Fibroblast of skin of abdomen (primary cell): ENCODE measurements around the gene ASB8. TPM values are rescaled to one million over a fixed set of nuclear protein-coding genes. Genes with fewer than 3 reads are reported as not detected.

Experiments used
- DNase-seq: peaks from one replicate; pipeline ENCODE4 v3.0.0-alpha.2; 2013
- polyA plus RNA-seq, 2 experiments: library from polyadenylated mRNA; unstranded; fragments of 120-200 nt; gene quantifications; one replicate each; pipeline ENCODE4 v1.2.1, GENCODE V29; 2013; ENCODE audit not compliant: insufficient read length in 2 of 2

Gene ASB8, protein sequence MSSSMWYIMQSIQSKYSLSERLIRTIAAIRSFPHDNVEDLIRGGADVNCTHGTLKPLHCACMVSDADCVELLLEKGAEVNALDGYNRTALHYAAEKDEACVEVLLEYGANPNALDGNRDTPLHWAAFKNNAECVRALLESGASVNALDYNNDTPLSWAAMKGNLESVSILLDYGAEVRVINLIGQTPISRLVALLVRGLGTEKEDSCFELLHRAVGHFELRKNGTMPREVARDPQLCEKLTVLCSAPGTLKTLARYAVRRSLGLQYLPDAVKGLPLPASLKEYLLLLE
- polyA plus RNA-seq (2013, experiment 1 of 2; ENCODE audit: insufficient read length), result 21.6 TPM
- 22.0 TPM for polyA plus RNA-seq (2013, experiment 2 of 2; ENCODE audit: insufficient read length)

DNA sequence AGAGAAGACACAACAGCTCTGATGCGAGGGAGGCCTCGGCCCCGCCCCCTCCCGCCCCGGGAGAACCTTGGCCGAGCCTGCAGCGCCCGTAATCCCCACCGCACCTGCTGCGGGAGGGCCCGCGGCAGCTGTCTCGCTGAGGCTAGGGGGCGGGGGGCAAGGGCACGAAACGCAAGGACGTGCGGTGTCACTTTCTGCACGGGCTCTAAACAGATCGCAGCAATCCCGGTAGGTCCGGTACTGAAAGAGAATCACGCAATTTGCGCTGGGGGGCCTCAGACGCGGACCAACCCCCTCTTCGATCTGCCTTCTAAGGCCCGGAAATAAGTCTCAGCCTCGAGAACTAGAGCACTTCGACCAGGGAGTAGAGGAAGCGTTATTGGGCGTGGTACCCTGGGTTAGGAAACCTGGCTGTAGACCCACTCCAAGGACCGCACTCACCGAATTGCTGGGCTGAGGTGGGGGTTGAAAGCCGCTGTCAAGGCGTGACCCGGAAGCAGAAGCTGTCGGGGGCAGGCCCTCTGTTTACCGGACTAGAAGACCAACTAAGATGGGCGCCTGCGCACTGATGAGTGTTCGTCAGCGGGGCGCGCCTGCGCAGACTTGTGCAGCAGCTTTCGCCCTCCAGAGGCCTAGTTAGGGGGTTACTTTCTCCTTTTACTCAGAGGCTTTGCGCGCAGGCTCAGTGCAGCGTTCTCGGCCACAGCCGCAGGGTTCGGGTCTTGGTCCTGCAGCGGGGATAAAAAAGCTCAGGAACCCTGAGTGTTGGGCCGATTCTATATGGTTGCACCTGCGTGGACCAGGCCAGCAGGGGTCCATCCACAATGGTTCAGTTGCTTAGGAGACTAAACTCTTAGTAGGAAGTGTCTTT lies at the start of gene ASB8:
ASB8 (minus strand) TSS at position 498 of the 871 bp plus-strand sequence. CDS start 4,019 bp downstream, outside the sequence.
- DNase-seq, result peak; percentile 97

DNA sequence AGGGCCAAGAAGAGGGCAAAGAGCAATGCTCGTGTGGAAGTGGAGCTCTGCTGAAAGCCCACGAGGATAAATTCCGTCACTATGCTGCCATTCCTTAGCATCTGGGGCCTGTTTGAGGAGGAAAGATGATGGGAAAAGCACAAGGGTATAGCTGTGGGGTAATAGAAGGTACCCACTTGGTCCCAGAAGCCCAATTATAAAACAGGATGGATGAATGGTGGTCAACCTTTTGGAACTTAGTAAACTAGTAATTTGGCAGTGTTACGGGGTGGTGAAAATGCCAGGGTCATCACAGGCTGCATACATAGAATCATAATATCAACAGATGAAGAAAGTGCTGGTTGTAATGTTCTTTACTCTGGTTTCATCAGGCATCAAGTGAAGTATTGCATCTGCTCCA lies 45.9 kb upstream of the ASB8 start, which contains the start of gene OR10AD1:
OR10AD1 (minus strand) TSS at position 101 of the 400 bp plus-strand sequence; CDS start at position 101, 0 bp downstream.
- no peak for DNase-seq

DNA sequence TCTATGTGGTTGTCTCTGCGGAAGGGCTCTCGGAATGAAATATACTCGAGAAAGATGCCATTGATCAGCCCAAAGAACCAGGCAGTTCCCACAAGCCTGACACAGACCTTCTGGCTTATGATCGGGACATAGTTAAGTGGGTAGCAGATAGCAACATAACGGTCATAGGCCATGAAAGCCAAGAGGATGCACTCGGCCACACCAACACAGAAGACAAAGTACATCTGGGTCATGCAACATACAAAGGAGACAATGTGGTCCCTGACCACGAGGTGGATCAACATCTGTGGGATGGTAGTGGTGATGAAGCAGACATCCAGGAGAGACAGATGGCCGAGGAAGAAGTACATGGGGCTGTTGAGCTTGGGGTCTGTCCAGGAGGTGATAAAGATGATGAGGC lies 45.5 kb upstream of the ASB8 start:
- no peak for DNase-seq

DNA sequence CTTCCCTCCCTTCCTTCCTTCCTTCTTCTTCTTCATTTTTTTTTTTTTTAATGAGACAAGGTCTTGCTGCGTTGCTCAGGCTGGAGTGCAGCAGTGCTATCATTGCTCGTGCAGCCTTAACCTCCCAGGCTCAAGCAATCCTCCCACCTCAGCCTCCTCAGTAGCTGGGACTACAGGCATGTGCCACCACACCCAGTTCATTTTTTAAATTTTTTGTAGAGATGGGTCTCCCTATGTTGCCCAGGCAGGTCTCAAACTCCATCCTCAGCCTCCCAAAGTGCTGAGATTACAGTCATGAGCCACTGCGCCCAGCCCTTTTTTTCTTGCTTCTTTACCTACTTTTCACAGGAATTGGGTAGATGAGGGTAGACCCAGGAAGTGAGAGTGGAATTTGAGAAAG lies 44.2 kb upstream of the ASB8 start:
- DNase-seq, result no peak

DNA sequence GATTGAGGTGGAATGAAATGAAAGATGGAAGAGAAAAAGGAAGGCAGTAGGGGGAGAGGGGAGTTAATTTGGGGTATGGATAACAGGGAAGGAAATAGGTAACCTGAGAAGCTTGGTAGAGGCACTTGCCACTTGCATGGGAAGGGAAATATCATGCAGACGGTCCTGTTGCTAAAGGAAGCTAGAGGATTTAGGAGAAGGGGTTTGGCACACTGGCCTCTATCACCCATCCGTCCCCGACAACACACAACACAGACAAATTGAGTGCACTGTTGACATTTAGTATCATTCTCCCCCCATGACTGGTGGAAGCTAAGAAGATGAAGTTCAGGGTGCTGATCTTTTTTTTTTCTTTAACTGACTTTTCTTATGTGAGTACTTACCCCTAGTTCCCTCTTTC lies 43.8 kb upstream of the ASB8 start:
- no peak for DNase-seq

DNA sequence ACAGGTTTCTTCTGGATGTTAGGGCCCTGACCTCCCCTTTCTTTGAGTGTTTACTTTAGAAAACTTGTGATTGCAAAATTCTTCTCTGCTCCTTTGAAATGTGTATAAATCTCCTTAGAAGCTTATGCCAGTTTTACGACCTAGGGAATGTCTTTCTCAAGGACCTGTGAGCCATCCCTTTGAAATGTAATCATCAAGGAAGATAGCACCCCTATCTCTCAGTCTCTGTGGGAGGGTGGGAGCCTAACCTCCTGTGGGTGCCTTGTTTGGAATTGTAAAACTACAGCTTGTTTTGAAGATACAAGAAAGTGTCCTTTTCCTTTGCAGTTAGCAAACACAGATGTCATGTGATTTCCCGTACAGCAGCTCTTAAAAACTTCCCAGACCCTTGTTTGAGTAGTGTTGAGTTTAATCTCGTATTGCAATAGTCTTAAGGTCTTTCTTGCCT lies 42.5 kb upstream of the ASB8 start:
- no peak for DNase-seq

DNA sequence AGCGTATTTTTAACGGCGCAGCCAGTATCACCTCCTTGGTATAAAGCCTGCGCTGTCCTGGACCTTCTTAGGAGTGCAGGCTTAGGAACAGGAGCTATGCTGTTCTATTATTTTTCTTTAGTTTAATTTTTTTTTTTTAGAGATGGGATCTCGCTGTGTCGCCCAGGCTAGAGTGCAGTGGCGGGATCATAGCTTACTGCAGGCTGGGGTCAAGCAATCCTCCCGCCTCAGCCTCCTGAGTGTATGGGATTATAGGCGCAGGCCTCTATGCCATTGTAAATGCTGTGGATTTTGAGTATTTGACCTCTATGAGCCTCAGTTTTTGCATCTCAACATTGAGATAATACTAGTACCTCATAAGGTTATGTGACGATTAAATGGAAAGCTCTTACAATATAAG lies 41.7 kb upstream of the ASB8 start:
- no peak for DNase-seq

DNA sequence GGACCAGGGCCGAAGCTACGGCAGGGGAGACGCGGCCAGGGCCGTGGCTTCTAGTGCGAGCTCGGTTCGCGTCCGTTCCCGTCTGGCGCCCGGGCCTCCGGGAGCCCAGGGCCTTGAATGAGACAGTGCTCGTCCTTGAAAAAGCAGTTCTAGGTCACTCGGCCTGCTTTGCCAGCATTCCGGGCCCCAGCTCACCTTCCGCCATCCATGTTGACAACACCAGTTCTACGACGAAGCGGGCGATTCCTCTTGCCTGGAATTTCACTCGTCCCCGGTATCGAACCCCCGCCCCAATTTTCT lies 41.3 kb upstream of the ASB8 start:
- no peak for DNase-seq

DNA sequence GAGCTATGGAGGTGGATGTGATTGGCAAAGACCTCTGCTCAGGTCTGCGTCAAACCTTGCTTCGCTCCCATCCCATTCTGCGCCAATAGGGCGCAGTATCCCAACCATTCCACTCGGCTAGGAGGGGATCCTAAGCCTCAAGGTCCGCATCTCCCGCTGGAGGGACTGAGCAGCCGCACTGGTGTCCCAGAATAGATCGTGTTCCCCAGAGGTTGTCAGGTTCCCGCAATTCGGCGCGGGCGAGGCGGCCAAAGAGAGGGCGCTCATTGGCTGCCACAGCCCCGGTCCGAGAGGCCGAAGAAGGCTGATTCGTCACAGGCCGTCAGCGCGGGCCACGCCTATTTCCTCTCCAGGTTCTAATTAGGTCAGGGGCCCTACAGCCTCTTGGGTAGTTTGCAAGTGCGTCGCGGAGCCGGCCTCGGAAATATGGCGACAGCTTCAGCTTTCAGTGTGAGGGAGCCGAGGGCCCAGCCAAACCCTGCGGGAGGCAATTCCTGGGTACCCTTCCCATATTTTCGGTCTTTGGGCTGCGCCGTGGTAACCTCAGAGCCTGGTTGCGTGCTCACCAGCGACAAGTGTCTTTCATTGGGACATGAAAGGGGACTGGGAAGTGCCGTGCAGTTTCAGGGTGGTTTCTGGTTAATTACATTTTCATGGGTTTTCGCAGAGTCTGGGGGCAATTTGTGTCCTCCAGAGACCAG lies 40.8 kb upstream of the ASB8 start:
- peak; percentile 94 for DNase-seq

DNA sequence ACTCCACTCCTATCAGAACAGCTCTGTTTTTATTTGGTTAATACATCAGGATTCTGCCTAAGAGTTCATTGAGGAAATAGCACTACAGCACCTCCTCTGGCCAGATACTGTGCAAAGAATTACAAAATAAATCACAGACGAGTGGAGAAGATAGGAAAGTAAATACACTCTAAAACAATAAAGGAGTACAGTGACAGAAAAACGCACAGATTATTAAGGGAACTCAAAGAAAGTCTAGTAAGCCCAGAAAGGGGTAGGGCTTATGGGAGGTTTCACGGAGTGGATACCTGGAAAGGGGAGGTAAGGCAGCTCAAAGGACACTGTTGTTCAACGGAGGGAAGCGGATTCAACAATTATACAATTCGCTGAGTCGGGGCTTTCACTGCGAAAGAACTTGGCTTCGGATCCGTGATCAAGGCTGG lies 40.2 kb upstream of the ASB8 start:
- peak; percentile 30 for DNase-seq

DNA sequence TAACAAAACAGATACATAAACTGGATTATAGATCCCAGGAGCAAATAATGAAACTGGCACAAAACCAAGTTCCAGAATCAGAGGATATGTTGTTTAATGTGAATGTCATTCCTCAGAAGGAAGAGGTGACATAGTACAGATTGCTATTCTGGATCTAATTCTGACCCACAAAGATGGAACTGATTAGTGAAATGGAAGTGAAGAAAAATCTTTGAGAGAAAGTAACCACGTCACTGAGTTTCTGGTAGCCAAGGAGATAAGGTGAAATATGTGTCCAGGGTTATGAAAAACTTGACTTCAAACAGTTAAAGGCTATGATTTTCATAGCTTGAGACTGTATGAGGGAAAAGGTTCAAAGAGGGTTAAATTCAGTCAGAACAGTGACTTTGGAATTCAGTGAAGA lies 37.5 kb upstream of the ASB8 start:
- peak; percentile 67 for DNase-seq

DNA sequence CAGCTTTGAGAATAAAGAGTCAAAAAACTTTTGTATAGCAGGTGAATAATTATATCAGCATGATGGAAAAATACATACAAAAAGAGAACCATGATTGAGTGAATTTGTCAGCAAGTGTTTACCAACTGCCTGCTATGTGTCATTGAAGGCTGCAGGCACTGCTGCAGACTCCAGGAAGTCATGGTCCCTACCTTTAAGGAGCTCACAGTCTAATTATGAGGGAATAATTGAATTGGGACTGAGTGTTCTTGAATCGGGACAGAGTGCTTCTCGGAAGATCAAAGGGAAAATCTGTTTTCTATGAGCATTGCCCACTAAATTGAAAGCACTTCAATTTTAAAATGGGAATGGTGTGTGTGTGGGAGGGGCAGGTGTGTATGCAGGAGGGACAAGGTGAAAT lies 36.3 kb upstream of the ASB8 start:
- DNase-seq, result no peak

DNA sequence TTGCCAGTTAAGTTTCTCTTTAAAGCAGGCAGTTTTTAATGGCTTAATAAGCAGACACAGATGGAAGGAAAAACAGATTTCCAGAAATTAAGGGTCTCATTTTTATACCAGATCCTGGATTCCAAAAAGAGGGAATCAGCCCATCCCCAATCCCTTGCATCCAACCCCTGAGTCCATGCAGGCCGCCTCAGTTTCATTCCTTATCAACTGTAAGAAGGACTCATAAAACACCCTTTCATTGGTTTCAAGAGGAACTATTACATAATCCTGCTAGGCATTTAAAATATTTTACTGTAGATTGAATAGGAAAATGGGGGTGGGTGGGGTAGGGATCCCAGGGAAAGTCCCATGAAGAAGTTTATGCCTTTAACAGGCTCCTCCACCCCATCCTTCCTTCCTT lies 35.5 kb upstream of the ASB8 start:
- DNase-seq, result no peak

DNA sequence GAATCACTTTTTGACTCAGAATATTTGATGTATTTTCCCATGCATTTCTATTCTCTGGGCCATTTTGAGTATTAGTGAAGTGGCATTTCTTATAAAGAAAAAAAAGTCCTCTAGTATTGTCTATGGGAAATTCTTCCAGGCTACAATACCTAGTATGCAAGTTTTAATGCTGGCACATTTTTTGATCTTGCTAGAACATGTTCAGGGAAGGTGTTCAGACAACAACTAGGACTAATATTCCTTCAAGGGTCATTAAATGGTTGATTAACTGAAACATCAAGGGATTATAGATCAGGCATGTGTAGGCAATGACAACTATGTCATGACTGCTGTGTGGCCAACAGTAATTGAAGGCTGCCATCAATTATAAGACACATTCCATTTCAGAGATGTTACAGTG lies 33.8 kb upstream of the ASB8 start:
- no peak for DNase-seq

DNA sequence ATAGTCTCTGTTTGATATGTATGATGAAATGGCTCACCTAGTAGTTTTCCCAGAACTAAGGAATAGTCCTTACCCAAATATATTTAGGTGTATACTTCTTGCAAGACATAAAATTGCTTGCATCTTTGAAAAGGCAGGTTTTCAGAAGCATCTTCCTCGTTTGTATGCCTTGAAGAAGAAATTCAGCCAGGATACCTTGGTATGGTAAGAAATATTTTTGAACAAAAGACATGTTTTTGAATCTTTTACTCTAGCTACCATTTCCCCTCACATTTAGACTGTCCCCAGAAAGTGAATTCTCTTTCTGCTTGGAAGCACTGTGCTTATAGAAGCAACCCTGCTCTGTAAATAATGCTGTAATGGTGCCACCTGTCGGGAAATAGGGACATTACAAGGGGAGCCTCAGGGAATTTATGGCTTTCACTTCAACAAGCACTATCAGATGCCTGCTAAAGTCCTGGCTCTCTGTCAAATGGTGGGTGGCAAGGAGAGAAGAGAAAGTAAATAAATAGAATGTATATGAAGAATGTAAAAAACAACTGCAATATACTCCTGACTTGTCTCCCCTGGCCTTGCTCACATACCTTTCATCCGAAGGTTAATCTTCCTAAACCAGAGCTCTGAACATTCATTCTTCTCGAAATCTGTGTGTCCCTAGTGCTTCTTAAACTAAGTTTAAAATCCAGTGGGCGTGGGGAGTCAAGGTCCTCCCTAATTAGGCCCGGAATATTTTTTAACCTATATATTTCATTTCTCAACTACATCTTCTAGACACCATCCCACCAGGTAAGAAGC lies 32.2 kb upstream of the ASB8 start:
- peak; percentile 66 for DNase-seq

DNA sequence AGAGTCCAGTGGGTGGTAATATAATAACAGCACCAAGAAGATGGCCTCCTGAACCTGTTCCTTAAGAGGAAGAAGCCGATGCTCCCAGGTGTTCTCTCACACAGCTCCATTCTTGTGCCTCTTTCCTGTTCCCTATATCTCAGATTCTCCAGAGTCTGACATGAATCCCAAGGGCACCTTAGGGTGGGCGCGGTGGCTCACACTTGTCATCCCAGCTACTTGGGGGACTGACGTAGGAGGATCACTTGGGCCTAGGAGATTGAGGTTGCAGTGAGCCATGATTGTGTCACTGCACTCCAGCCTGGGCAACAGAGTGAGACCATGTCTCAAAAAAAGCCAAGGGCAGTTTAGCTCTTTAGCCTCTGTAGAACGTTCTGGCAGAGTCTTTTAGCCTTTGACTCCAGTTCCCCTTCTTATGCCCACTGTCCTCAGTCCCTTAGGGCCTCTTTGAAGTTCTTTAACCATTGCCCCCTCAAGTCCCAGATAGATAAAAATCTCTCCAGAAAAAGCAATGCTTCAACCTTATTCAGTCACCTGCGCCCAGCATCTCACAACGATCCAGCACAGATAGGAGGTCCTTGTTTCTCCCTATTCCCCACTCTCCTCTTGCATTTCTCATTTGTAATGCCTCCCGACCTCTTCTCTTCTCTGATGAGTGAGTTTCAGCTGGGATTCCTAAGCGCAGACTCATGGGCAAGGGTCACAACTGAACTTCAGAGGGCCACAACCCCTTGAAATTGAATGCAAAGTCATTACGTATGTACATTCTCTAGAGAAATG lies 30.8 kb upstream of the ASB8 start:
- no peak for DNase-seq

DNA sequence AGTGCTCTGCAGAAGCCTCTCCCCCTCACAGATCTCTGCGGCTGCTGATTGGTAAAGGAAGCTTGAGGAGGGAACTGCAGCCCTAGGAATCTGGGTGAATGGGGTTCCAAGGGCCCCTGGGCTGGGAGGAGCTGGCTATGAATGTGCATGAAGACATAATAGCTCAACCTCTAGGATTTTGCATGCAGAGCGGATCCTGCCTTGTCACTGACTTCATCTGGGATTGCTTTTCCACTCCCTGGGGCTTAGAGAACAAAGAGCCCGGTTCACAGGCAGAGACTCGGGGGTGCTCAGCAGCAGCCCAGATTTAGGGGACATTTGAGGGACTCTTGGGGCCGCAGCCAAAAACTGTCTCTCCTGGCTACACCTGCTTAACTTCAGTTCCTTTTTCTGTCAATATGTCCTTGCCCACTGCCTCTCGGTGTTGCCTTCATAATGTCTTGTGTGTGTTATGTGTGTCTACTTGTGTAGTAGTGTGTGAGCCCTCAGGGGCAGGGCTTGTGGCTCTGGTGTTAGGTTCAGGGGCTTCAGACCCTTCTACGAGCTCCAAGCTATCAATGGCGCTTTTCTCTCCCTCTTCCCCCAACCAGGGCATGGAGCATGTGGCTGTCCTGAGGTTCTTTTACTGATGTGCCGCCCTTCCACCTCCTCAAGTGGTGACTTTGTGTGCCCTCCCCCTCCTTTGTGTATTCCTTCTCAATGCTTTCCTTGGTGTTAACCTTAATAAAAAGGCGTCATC lies 28.0 kb upstream of the ASB8 start:
- peak; percentile 31 for DNase-seq

DNA sequence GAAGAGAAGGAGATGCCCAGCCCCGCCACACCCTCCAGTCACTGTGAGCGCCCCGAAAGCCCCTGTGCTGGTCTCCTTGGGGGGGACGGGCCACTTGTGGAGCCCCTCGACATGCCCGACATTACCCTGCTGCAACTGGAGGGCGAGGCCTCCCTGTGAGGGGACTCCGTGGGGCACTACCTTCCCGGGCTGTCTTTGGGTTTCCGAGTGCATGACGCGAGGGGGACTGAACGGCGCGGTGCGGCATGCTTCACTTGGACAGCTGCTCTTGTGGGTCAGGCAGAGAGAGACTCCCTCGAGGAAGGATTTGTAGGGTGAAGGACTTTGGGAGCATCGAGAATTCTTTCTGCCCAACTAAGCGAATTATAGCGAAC lies 27.2 kb upstream of the ASB8 start:
- DNase-seq, result no peak

DNA sequence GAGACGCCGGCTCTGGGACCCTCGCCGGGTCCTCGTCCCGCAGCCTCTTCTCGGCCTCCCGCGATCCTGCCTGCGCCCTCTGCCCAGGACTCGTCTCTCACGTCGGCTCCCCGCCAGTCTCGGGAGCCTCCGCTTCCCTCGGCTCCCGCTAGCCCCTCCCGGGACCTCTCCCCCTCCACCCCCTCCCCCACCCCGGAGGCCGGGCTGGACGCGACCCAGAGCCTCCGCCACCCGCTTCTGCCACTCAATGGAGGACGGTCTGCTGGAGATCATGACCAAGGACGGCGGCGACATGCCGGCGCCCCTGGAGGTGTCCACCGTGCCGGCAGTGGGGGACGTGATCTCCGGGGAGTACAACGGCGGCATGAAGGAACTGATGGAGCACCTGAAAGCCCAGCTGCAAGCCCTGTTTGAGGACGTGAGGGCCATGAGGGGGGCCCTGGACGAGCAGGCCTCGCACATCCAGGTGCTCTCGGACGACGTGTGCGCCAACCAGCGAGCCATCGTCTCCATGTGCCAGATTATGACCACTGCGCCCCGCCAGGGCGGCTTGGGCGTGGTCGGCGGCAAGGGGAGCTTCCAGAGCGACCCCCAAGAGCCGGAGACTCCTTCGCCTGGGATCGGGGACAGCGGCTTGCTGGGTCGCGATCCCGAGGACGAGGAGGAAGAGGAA lies 26.7 kb upstream of the ASB8 start:
- no peak for DNase-seq
